Left colon (tissue), 2 donors: ENCODE measurements around the gene TCHP. TPM values are rescaled to one million over a fixed set of nuclear protein-coding genes. Genes with fewer than 3 reads are reported as not detected.
A peak's percentile ranks its signal among the peaks of the same experiment; 100 is the strongest.

ENCODE experiments used
- ATAC-seq: fragments of 200-7000 bp; cut with Tn5 transposase; one replicate; pipeline ENCODE4 v1.9.1; 2020; ENCODE audit warnings: mild to moderate bottlenecking, moderate library complexity
- DNase-seq, 2 donors: peaks; one replicate each; pipeline ENCODE4 v3.0.0-alpha.2; 2020
- intact Hi-C, 2 donors: fragments of 100-400 bp; cut with DNase I in 1 of 2; cut with micrococcal nuclease in 1 of 2; formaldehyde crosslinking; loops; one replicate each; pipeline versions ENCODE4 v1.11.2 to v1.14.0; 2022; cut with DNase I, micrococcal nuclease
- total RNA-seq, 2 donors: library from RNA; stranded (reverse); fragmentation: NEBNext Ultra II Directional; extraction: Animal tissue kit (Norgen Biotek cat#: 25700); gene quantifications; one replicate each; pipeline ENCODE4 v1.2.1, GENCODE V29; 2021
- donor health status: DM: no; HTN: no; CAD: no.
- donor health status: DM: yes; HTN: yes; CAD: no.

Gene TCHP
- total RNA-seq, 2 donors from 2014 or later, result 15.0 to 17.2 TPM

- ATAC-seq (no peak), DNase-seq (no peak)
- intact Hi-C loops, result no loop called here
Measured at GRCh38 chr12:109950625-109951024, 50.6 kb downstream of the TCHP start.

DNA sequence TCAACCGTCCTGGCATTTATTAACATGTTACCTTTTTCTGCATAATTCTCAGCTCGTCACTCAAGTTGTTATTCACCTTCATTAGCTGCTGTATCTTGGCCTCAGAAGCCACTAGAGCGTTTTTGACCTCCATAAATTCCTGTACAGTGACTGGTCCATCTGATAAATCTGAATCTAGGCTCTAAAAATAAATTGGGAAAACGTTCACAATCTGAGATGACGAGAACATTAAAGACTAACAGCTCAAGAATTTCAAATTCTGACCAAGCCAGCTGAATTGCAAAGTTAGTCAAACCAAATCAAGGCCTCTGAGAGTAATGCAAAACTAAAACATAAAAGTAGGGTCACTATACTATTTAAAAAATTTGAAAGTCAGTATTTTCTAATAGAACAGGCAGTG, 51.1 kb downstream of the TCHP start:
- no peak for ATAC-seq
- DNase-seq, result no peak
- intact Hi-C loops, result no loop called here

DNA sequence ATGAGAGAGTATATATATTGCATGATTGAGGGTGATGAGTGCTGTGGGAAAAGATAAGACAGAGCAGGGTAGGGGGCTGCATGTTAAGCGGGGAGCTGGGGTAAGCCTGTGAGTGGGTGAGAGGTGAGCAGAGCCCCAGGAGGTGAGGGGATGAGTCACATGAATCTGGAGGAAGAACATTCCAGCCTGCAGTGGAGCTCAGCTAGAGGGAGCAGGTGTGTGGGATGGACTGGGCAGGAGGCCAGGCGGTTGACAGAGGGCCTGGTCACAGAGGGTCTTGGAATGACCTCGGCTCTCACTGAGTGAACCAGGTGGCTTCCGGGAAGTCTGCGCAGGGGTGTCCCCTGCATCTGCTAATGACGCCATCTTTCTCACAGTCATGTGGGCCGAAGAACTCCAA, 51.7 kb downstream of the TCHP start:
- no peak for ATAC-seq
- intact Hi-C loops, result no loop called here
- no peak for DNase-seq

- intact Hi-C loops, result no loop called here
- DNase-seq (no peak), ATAC-seq (no peak)
Measured at GRCh38 chr12:109952160-109952858, 52.2 kb downstream of the TCHP start.

GRCh38 chr12:109952873-109953272, 52.8 kb downstream of the TCHP start:
- no peak for DNase-seq
- intact Hi-C loops, result no loop called here
- ATAC-seq, result no peak

DNA sequence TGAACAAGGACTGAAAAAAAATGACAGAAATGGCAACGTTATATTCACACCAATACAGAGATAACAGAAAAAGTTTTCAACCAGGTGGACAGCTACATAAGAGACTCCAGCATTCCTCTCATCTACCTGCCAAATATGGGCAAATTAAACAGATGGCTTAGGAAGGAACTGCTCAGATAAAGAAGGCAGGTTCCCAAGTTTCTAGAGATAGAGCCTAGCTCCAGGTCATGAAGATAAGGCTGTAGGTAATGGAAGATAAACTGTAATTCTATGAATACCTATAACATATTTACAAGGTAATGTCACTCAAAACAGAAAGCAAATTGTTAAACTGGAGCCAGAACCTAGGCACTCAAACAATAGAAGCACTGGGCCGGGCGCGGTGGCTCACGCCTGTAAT, 53.6 kb downstream of the TCHP start:
- DNase-seq (no peak), ATAC-seq (no peak)
- intact Hi-C loops, result no loop called here

DNA sequence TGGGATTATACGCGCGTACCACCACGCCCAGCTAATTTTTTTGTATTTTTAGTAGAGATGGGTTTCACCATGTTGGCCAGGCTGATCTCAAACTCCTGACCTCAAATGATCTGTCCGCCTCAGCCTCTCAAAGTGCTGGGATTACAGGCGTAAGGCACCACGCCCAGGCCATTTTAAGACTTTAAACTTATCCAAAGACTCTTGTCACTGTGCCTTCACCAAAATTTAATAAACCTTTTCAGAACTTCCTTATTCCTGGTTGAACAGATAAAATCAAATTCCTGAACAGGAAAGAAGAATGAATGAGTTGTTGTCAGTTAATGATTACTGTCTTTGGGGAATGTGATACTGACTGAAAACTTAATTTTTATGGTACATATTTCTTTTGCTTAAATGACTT, 58.3 kb downstream of the TCHP start:
- ATAC-seq (peak; percentile 55), DNase-seq (no peak)
- intact Hi-C loops, result no loop called here

- DNase-seq (no peak), ATAC-seq (peak; percentile 64)
- intact Hi-C loops, result no loop called here
Measured at GRCh38 chr12:109959411-109960093, 59.5 kb downstream of the TCHP start.

DNA sequence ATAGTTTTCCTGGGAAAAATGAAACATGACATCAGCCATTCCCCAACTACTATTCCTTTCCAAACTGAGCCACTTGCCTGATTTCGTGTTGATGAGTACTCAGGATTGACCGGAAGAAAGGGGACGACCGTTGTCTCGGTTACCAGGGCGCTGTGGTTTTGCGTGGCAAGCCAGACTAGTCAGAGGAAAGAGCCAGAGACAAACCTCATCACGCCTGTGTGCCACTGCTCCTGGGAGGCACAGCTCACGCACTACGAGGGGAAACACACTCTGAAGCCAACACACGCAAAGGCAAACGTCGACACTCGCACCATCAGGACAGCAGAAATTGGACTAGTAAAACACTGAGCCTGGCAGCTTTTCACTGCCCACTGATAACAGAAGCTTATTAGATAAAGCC, 61.1 kb downstream of the TCHP start:
- intact Hi-C loops, result no loop called here
- no peak for DNase-seq
- no peak for ATAC-seq

DNA sequence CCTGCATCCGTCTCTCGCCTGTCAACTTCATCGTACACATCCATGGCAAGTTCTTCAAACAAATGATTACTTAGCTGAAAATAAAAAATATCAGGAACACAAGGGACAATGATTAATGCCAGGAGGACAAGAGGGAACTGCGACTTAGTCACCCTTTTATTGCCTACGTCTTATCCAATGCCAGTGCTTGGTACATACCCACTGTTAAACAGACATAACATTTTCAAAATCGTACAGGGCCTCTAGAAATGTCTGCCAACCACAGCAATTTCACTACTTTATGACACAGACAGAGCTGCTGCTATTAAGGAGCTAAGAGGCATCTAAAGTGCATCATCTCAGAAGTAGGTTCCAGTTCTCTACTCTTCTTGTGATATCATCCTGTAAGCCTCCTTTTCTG, 61.5 kb downstream of the TCHP start:
- DNase-seq (no peak), ATAC-seq (no peak)
- intact Hi-C loops, result no loop called here

GRCh38 chr12:109962398-109962797, 62.3 kb downstream of the TCHP start:
- no peak for DNase-seq
- no peak for ATAC-seq
- intact Hi-C loops, result no loop called here

GRCh38 chr12:109963330-109963729, 63.3 kb downstream of the TCHP start:
- DNase-seq (no peak), ATAC-seq (no peak)
- intact Hi-C loops, result no loop called here

DNA sequence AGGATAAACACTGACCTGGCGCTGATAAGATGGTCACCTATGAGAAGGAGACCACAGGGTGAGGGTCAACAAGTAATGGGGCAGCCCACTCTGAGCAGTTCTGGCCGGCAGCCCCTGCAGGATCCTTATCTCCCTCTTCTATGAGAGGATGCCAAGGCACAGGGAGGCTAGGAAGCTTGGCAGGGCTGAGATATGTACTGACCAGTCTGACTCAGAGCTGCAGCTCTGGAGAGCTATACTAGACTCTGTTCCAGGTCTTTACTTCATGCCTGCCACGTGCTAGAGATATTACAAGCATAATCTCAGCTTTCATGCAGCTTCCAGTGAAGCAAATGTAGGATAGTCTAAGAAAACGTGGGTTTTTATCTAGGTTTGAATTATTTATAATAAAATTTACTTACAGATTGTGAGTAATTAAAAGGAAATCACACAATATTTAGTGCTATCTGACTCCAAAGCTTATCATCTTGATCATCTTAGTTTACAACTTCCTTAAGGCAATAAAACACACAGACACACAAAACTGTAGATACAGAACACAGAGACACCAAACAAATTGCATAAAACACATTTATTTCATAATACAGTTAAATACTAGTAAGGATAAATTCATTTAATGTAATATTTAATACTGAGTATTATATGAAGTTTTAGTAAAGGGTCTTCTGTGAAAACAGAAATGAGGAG, 63.8 kb downstream of the TCHP start:
- ATAC-seq, result peak; percentile 83
- intact Hi-C loops, result no loop called here
- DNase-seq, result peak in 1 of 2 donors; percentile 51

GRCh38 chr12:109966546-109966945, 66.5 kb downstream of the TCHP start:
- ATAC-seq (no peak), DNase-seq (no peak)
- intact Hi-C loops, result no loop called here

DNA sequence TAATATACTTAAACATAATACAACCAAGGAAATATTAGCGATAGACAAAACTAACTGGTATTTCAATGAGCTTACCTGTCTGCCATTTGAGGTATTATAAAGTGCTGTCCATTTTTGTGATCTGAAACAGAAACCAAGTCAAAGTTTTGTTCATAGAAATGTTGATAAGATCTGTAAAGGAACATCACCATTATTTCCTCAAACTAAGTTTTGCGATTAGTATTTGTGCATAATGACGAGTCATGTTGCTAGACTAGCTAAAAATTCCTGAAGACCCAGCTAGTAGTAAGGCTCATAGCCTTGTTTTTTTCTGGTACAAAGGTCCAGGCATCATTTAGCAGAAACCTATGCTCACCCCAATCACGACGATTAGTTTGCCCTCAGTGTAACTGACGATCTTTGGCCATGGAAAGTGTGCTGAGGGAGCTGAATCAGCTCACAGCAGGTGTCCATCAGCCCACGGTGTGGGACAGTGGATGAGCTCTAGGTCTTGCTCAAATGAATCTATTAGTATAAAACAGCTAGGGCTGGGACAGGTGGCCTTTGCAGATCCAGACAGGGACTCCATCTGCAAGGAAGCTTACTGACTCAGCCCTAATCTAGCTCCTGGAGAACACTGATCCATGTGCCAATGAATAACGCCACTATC, 67.4 kb downstream of the TCHP start:
- ATAC-seq (no peak), DNase-seq (no peak)
- intact Hi-C loops, result no loop called here

Other genes with a start within 250 kb of the TCHP start
- 1 to 10 TPM; 3.0 to 4.7 TPM for gene FAM222A, start 186.4 kb upstream of the TCHP start, total RNA-seq
- under 1 TPM; 0.09 to 0.36 TPM for gene TRPV4, start 66.9 kb upstream of the TCHP start, total RNA-seq
- gene GLTP, start 19.7 kb upstream of the TCHP start, total RNA-seq, result 100 to 1,000 TPM in 1 of 2 donors, 10 to 100 TPM in 1; 95.0 to 128 TPM
- 10 to 100 TPM; 29.0 to 31.4 TPM for gene GIT2, start 96.1 kb downstream of the TCHP start, total RNA-seq
- 10 to 100 TPM; 65.3 to 68.3 TPM for gene ANKRD13A, start 99.2 kb downstream of the TCHP start, total RNA-seq
- gene C12orf76, start 148.2 kb downstream of the TCHP start, total RNA-seq, result 1 to 10 TPM; 5.5 to 7.8 TPM
- 1 to 10 TPM; 4.8 to 5.1 TPM for gene IFT81, start 224.1 kb downstream of the TCHP start, total RNA-seq